ENCODE data around the gene RPS19BP1. TPM values are rescaled to one million over a fixed set of nuclear protein-coding genes. Genes with fewer than 3 reads are reported as not detected.
"Not testable (repeated sequence)": the region's sequence is repeated elsewhere in the genome, so short reads cannot be mapped to it uniquely, and the experiment has no call there.

The RPS19BP1 gene
- total RNA-seq, 2 donors from 2014 or later, result 84.1 to 122 TPM

DNA sequence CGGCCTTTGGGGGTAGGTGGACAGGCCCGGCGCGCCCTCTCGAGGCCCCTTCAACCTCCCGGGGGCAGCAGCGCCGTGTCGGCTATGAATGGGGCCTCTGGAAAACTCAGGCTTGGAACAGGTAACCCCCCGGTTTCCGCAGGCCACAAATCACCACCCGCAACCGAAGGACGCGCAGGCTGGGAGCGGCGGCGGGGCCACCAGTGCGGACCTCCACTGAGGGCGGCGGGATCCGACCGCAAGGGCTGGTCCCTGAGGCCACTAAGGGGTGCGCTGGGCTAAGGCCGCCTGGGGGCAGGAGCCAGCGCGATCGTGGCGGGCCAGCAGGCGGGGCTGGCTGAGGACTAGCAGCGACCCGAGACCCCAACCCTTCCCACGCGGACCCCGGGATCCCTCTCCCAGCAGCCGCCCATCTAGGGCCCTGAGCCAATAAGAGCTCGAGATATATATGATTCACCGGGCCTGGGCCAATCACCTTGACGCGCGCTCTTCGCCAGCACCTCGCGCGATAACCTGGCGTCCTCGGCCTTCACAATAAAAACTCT is 12.8 kb downstream of the RPS19BP1 start:
- Mint-ChIP-seq H3K9me3 (no peaks in the 10 kb centered on the region), H3K27me3 (no peaks in the 10 kb centered on the region), H3K4me3 (peak overlapping the region; percentile 95), H3K27ac (peak overlapping the region; percentile 98), H3K4me1 (ENCODE audit: low read depth in 2 of 2) (peaks cover 36 to 56% of the 10 kb centered on the region in 2 donors), H3K36me3 (peaks cover 32% of the 10 kb centered on the region)
- ATAC-seq, result peak; percentile 93 to 94
- DNase-seq (ENCODE audit: low spot score), result peak; percentile 97

DNA sequence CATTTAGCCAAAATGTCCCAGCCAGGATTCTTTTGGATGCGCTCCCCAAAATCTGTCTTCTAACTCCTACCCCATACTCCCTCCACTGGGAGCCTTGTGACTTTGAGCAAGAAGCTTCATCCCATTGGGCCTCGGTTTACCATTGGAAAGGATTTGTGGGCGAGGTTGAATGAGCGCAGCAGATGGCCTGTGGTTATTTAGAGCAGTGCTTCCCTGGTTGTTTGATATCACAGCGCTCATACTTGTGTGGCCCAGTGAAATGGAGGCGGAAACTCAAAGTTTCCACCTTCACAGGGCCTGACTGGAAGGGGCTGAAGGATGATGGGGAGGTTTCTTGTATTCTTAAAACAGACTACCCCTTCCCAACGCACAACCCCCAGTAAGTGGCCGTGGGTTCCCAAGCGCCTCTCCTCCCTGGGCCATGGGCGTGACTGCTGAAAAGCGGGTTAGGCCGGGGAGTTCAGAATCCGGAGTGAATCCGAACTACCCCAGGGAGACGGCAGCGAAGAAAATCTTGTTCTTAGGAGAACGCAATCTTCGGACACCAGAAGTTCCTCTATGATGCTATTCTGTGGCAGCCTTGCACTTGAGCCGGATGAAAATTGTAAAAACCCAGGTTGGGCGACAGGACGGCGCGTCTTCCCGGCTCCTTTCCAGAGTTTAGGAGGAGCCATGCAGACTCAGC is 13.4 kb downstream of the RPS19BP1 start:
- peak overlapping the region; percentile 95 for H3K4me3 Mint-ChIP-seq
- H3K36me3 Mint-ChIP-seq, result peaks cover 34% of the 10 kb centered on the region
- no peaks in the 10 kb centered on the region for H3K9me3 Mint-ChIP-seq
- H3K4me1 Mint-ChIP-seq (ENCODE audit: low read depth in 2 of 2), result peaks cover 38 to 56% of the 10 kb centered on the region in 2 donors
- DNase-seq (ENCODE audit: low spot score) (no peak), ATAC-seq (no peak)
- H3K27me3 Mint-ChIP-seq, result no peaks in the 10 kb centered on the region
- peak overlapping the region; percentile 98 for H3K27ac Mint-ChIP-seq

DNA sequence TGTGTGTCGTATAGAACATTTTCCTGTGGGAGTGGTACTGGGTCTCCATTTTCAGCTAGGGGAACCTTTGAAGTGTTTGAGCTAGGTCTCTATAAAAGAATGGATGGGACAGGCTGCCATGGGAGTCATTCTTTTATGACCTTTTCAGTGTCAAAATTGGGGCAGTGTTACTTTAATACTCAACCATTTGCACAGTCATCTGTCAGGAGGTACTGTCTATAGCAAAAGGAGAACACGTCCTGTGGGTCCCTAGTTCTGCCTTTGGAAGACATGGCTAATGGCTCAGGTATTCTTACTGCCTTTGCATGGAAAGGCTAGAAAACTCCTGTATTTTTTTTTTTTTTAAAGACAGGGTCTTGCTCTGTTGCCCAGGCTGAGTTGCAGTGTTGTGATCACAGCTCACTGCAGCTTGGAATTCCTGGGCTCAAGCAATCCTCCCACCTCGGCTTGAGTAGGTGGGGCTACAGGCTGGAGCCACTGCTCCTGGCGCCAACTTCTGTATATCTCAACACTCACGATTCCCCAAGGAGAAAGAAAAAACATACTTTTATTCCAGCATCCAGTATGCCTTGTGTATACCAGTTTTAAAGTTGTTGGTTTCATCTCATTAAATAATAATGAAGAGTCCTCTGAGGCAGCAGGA is 14.3 kb downstream of the RPS19BP1 start:
- Mint-ChIP-seq H3K4me3 (peak overlapping the region; percentile 95), H3K4me1 (ENCODE audit: low read depth in 2 of 2) (peaks cover 36 to 51% of the 10 kb centered on the region in 2 donors), H3K36me3 (peaks cover 35% of the 10 kb centered on the region), H3K9me3 (no peaks in the 10 kb centered on the region), H3K27ac (peak overlapping the region; percentile 98), H3K27me3 (no peaks in the 10 kb centered on the region)
- DNase-seq (ENCODE audit: low spot score) (no peak), ATAC-seq (no peak)

DNA sequence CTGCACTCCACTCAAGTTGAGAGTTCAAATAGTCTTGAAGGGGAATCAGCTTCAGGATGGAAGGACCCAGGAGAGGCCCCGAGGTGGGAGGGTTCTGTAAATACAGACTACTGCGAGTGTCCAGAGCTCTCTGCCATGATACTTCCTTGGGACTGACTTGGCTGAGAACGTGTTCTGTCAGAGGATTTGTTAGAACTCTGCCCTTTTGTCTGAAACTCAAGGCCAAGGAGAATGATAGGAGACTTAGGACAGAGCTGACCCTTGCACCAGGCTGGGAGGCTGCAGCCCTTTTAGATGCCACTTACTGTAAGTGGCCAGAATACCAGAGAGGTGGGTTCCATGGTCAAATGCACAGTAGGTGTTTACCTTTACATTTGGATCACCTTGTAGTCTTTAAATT is 15.1 kb downstream of the RPS19BP1 start:
- Mint-ChIP-seq H3K9me3 (no peaks in the 10 kb centered on the region), H3K4me3 (no peak overlapping the region), H3K27ac (no peak overlapping the region), H3K4me1 (ENCODE audit: low read depth in 2 of 2) (peaks cover 30 to 43% of the 10 kb centered on the region in 2 donors), H3K27me3 (no peaks in the 10 kb centered on the region), H3K36me3 (peaks cover 38% of the 10 kb centered on the region)
- ATAC-seq (no peak), DNase-seq (ENCODE audit: low spot score) (no peak)

DNA sequence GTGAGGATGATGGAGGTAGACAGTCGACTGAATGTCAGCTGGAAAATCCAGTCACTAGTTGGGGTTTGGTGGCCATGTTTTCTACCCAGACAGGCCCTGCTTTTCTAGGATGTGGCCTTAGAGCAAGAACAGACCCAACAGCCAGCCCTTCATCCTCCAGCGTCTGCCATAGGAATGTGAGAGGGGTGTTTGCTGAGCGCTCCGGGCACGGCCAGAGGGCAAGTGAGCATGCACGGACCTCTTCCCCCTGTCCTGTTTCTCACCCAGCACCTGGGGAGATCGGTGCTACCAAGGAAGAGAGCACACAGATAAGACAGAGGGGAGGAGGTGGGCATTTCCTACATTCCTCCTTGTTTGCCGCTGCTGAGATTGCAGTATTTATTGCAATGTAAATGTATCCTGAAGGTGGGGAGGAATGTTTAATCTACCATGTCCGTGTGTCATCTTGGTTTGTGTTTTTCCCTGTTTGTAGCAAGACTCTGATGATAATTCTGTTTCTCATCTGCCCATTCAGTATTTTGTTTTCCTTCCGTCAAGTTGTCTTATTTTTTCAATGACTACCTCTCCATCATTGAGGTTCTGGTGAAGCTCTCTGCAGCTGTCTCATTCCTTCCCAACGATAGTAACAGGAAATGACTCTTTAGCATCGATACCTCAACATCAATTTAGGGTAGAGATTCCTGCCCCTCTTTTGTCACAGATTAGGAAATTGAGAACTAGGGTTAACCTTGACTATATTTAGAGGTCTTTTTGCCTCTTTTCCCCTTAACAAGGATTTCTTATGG is 17.1 kb downstream of the RPS19BP1 start:
- Mint-ChIP-seq H3K4me3 (no peak overlapping the region), H3K9me3 (no peaks in the 10 kb centered on the region), H3K4me1 (ENCODE audit: low read depth in 2 of 2) (peaks cover 19 to 29% of the 10 kb centered on the region in 2 donors), H3K27ac (peak overlapping the region; percentile 44 to 89), H3K27me3 (no peaks in the 10 kb centered on the region), H3K36me3 (peaks cover 27% of the 10 kb centered on the region)
- ATAC-seq (no peak), DNase-seq (ENCODE audit: low spot score) (no peak)

DNA sequence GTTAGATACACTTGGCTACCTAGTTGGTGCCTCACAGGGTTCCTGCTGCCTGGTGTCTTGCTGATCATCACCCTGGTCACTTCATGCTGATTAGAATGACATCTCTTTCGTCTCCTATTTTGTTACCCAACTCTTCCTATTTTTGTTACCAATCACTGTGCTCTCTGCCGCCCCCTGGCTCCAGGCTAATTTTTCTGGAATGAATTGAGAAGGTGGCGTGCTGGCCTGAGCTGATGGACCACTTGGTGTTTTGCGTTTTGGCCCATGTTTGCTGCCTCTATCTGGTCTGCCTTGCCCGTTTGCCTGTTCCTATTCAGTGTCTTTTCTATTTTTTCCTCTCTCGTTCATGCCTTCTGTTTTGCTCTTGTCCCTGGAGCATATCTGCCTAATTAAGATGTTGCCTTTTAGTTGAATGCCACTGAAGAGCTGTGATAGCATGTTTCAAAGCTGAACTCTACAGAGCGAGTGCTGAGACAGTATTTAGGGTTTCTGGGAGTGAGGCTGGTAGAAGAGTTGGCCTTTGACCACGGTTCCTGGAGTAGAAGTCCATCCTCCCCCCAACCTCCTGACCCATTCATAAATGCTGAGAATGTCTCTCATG is 18.1 kb downstream of the RPS19BP1 start:
- peaks cover 32% of the 10 kb centered on the region for H3K36me3 Mint-ChIP-seq
- H3K9me3 Mint-ChIP-seq, result no peaks in the 10 kb centered on the region
- H3K27ac Mint-ChIP-seq, result no peak overlapping the region
- peaks cover 19 to 28% of the 10 kb centered on the region in 2 donors for H3K4me1 Mint-ChIP-seq (ENCODE audit: low read depth in 2 of 2)
- H3K27me3 Mint-ChIP-seq, result no peaks in the 10 kb centered on the region
- no peak for DNase-seq (ENCODE audit: low spot score)
- H3K4me3 Mint-ChIP-seq, result no peak overlapping the region
- no peak for ATAC-seq

DNA sequence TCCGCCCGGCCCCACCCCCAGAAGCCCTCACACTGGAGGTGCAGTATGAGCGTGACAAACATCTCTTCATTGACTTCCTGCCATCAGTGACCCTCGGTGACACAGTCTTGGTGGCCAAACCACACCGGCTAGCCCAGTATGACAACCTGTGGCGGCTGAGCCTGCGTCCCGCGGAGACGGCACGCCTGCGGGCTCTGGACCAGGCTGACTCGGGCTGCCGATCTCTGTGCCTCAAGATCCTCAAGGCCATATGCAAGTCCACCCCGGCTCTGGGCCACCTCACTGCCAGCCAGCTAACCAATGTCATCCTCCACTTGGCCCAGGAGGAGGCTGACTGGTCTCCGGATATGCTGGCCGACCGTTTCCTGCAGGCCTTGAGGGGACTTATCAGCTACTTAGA is 18.8 kb downstream of the RPS19BP1 start:
- DNase-seq (ENCODE audit: low spot score) (no peak), ATAC-seq (no peak)
- peaks cover 21 to 26% of the 10 kb centered on the region in 2 donors for H3K4me1 Mint-ChIP-seq (ENCODE audit: low read depth in 2 of 2)
- no peak overlapping the region for H3K4me3 Mint-ChIP-seq
- no peaks in the 10 kb centered on the region for H3K27me3 Mint-ChIP-seq
- peaks cover 36% of the 10 kb centered on the region for H3K36me3 Mint-ChIP-seq
- H3K9me3 Mint-ChIP-seq, result no peaks in the 10 kb centered on the region
- no peak overlapping the region for H3K27ac Mint-ChIP-seq

DNA sequence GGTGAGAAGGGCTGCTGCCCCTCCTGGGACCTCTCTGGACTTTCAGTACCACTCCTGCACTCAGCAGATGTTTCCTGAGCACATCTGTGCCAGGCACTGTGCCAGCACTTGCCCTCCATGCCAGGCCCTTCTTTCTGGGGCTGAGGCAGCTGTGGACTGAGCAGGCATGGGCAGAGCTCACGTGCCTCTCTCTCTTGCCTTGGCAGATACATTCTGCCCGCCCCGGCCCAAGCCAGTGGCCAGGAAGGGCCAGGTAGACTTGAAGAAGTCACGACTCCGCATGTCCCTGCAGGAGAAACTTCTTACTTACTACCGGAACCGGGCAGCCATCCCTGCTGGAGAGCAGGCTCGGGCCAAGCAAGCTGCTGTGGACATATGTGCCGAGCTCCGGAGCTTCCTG is 20.5 kb downstream of the RPS19BP1 start:
- Mint-ChIP-seq H3K27ac (no peak overlapping the region), H3K4me3 (no peak overlapping the region), H3K4me1 (ENCODE audit: low read depth in 2 of 2) (peaks cover 26 to 31% of the 10 kb centered on the region in 2 donors), H3K9me3 (no peaks in the 10 kb centered on the region), H3K27me3 (no peaks in the 10 kb centered on the region), H3K36me3 (peaks cover 40% of the 10 kb centered on the region)
- no peak for ATAC-seq
- DNase-seq (ENCODE audit: low spot score), result no peak

DNA sequence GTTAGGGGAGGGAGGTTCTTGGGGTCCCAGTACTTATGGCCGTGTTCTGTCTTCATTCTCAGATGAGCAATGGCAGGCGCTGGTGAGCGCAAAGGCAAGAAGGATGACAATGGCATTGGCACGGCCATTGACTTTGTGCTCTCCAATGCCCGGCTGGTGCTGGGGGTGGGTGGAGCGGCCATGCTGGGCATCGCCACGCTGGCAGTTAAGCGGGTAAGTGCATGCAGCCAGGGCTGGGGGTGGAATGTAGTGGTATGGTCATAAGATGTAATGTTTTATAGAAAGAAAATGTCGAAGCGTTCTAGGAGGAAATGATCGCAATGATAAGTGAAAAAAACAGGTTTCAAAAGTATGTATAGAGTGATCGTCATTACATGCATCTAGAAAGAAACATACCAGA is 21.3 kb downstream of the RPS19BP1 start:
- no peak overlapping the region for H3K4me3 Mint-ChIP-seq
- no peak for DNase-seq (ENCODE audit: low spot score)
- H3K9me3 Mint-ChIP-seq, result no peaks in the 10 kb centered on the region
- H3K27me3 Mint-ChIP-seq, result no peaks in the 10 kb centered on the region
- H3K27ac Mint-ChIP-seq, result peak overlapping the region in 1 of 2 donors; percentile 57
- peaks cover 46% of the 10 kb centered on the region for H3K36me3 Mint-ChIP-seq
- no peak for ATAC-seq
- peaks cover 32 to 39% of the 10 kb centered on the region in 2 donors for H3K4me1 Mint-ChIP-seq (ENCODE audit: low read depth in 2 of 2)

DNA sequence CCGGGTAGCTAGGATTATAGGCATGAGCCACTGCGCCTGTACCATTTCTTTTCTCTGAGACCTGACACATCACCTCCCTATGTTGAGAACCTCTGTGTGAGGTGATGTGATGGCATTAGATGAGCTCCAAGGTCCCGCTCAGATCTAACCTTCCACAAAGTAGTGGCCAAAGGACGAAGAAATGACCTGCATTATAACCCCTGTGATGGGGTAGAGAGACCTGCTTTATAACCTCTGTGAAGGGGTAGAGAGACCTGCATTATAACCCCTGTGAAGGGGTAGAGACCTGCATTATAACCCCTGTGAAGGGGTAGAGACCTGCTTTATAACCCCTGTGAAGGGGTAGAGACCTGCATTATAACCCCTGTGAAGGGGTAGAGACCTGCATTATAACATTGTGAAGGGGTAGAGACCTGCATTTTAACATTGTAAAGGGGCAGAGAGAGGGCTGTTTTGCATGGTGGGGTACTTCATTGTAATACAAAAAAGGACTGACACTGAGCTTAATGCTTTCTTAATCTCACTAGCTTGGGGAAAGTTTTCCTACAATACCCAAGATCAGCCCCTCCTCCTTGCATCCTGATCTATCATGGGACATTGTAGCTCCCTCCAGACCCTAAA is 21.9 kb downstream of the RPS19BP1 start:
- Mint-ChIP-seq H3K9me3 (no peaks in the 10 kb centered on the region), H3K4me1 (ENCODE audit: low read depth in 2 of 2) (peaks cover 30 to 37% of the 10 kb centered on the region in 2 donors), H3K27me3 (no peaks in the 10 kb centered on the region), H3K36me3 (peaks cover 46% of the 10 kb centered on the region), H3K27ac (peak overlapping the region in 1 of 2 donors; percentile 57), H3K4me3 (no peak overlapping the region)
- no peak for DNase-seq (ENCODE audit: low spot score)
- no peak for ATAC-seq

DNA sequence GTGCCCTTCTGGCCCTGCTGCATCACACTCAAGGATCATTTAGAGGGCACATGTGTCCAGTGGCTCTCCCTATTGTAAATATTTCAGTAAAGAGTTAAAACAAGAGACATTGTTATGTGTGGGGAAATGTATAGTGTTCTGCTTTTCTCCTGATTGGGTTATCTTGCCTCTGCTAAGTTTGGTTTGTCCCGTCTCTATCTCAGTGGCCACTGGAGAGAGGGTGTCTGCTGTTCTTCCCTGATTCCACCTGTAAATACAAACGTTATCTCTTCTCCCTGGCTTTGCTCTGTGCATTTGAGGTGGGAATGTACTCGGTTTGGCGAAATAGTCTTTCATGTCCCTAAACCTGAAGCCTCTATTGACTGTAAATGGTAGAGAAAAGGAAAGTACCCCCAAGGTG is 24.2 kb downstream of the RPS19BP1 start:
- Mint-ChIP-seq H3K27me3 (no peaks in the 10 kb centered on the region), H3K36me3 (peaks cover 43% of the 10 kb centered on the region), H3K9me3 (no peaks in the 10 kb centered on the region), H3K27ac (peak overlapping the region in 1 of 2 donors; percentile 12), H3K4me3 (no peak overlapping the region), H3K4me1 (ENCODE audit: low read depth in 2 of 2) (peaks cover 33 to 43% of the 10 kb centered on the region in 2 donors)
- ATAC-seq, result no peak
- DNase-seq (ENCODE audit: low spot score), result no peak

DNA sequence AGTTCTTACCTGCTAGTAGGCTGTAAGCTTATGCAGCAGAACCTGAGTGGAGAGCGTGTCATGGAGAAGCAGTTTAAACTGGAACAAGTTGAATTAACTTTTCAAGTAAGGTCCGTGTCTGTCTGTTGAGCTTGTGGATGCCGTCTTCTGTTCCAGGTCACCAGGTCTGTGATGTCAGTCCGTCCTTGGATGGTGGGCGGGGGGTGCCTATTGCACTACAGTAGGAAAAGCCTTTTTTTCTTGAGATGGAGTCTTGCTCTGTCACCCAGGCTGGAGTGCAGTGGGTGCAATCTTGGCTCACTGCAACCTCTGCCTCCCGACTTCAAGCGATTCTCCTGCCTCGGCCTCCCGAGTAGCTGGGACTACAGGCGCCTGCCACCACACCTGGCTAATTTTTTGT is 25.5 kb downstream of the RPS19BP1 start:
- H3K27ac Mint-ChIP-seq; DNase-seq (ENCODE audit: low spot score); ATAC-seq; H3K9me3 Mint-ChIP-seq; H3K27me3 Mint-ChIP-seq; H3K4me3 Mint-ChIP-seq: not testable (repeated sequence)
- Mint-ChIP-seq H3K4me1 (ENCODE audit: low read depth in 2 of 2) (peaks cover 34 to 52% of the 10 kb centered on the region in 2 donors), H3K36me3 (peaks cover 39% of the 10 kb centered on the region)

DNA sequence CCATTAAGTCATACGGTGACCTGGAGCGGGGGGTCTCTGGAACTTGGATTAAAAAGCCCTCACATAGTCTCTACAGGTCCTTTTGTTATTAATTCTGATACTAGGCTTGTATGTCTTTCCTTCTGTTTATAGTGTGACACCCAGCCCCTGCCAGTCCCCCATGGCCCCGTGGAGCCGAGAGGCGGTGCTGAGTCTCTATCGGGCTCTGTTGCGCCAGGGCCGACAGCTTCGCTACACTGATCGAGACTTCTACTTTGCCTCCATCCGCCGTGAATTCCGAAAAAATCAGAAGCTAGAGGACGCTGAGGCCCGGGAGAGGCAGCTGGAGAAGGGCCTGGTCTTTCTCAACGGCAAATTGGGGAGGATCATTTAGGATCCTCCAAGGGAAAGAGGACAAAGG is 28.5 kb downstream of the RPS19BP1 start:
- Mint-ChIP-seq H3K4me1 (ENCODE audit: low read depth in 2 of 2) (peaks cover 34 to 51% of the 10 kb centered on the region in 2 donors), H3K27me3 (no peaks in the 10 kb centered on the region), H3K4me3 (peak overlapping the region; percentile 97), H3K27ac (peak overlapping the region in 1 of 2 donors; percentile 81), H3K9me3 (no peaks in the 10 kb centered on the region), H3K36me3 (peaks cover 30% of the 10 kb centered on the region)
- ATAC-seq (no peak), DNase-seq (ENCODE audit: low spot score) (no peak)

All from natural killer cell treated with Interleukin-12 subunit alpha and Interleukin-12 subunit beta and Interleukin-15 and Interleukin-18, amount 100 ng/mL, for 72 hours (primary cell).